DND-41 (cell line): ENCODE measurements around the gene DNM3.

Source experiments
- CTCF ChIP-seq: IDR thresholded peaks from 2 replicates; pipeline ENCODE4 v1.5.1; 2012; ENCODE audit warnings: borderline replicate concordance, low read length, moderate library complexity, mild to moderate bottlenecking; ENCODE audit not compliant: poor library complexity, severe bottlenecking; ENCODE audit errors: extremely low read depth
- EZH2 ChIP-seq: IDR thresholded peaks from 3 replicates; pipeline ENCODE4 v1.6.1; 2012; ENCODE audit warnings: borderline replicate concordance, low read depth, mild to moderate bottlenecking, moderate library complexity, low read length, inconsistent platforms; ENCODE audit not compliant: severe bottlenecking

- TF ChIP-seq EZH2 (no peak), CTCF (no peak)
Measured at GRCh38 chr1:171833091-171833825, 8.0 kb upstream of the DNM3 start.
